WERI-Rb-1 (cell line): ENCODE measurements around the gene ARTN.
A peak's percentile ranks its signal among the peaks of the same experiment; 100 is the strongest.

Source experiments
- DNase-seq: peaks from one replicate; pipeline ENCODE4 v3.0.0-alpha.2; 2020
- H3K27ac ChIP-seq: fragments of 250-450 bp; sonication (Bioruptor Pico); 2 replicates; pipeline ENCODE4 v1.5.1; 2020; ENCODE audit warnings: mild to moderate bottlenecking, moderate library complexity
- H3K27me3 ChIP-seq: fragments of 250-450 bp; sonication (Bioruptor Pico); 2 replicates; pipeline ENCODE4 v1.5.1; 2021; ENCODE audit warnings: mild to moderate bottlenecking, low read depth, moderate library complexity; ENCODE audit not compliant: insufficient read depth, severe bottlenecking
- H3K36me3 ChIP-seq: fragments of 250-450 bp; sonication (Bioruptor Pico); 2 replicates; pipeline ENCODE4 v1.5.1; 2020; ENCODE audit warnings: mild to moderate bottlenecking, moderate library complexity
- H3K4me3 ChIP-seq: 2 replicates; pipeline ENCODE4 v1.5.1; 2011; ENCODE audit warnings: low read depth, mild to moderate bottlenecking, control low read depth, low read length
- H3K9me3 ChIP-seq: fragments of 250-450 bp; sonication (Bioruptor Pico); 2 replicates; pipeline ENCODE4 v1.5.1; 2021; ENCODE audit warnings: mild to moderate bottlenecking, moderate library complexity; ENCODE audit not compliant: severe bottlenecking
- CTCF ChIP-seq: IDR thresholded peaks from 2 replicates; pipeline ENCODE4 v1.5.1; 2011; ENCODE audit warnings: low read depth, mild to moderate bottlenecking, control low read depth, inconsistent platforms, low read length

Gene ARTN

GRCh38 chr1:43947061-43947873, 13.7 kb downstream of the ARTN start:
- peak overlapping the region; percentile 66 for H3K4me3 ChIP-seq
- peaks cover 14% of the 10 kb centered on the region for H3K36me3 ChIP-seq
- no peak for DNase-seq
- peak overlapping the region; percentile 100 for H3K27ac ChIP-seq
- no peak for TF ChIP-seq CTCF
- no peaks in the 10 kb centered on the region for H3K9me3 ChIP-seq
- H3K27me3 ChIP-seq: no peaks in the 10 kb centered on the region

- peak overlapping the region; percentile 66 for H3K4me3 ChIP-seq
- H3K27me3 ChIP-seq: no peaks in the 10 kb centered on the region
- peaks cover 14% of the 10 kb centered on the region for H3K36me3 ChIP-seq
- peak overlapping the region; percentile 39 for H3K27ac ChIP-seq
- no peak for DNase-seq
- no peak for TF ChIP-seq CTCF
- no peaks in the 10 kb centered on the region for H3K9me3 ChIP-seq
Observed at GRCh38 chr1:43947874-43948437, 14.4 kb downstream of the ARTN start.

GRCh38 chr1:43949678-43950077, 16.1 kb downstream of the ARTN start:
- H3K36me3 ChIP-seq: peaks cover 14% of the 10 kb centered on the region
- H3K27me3 ChIP-seq: no peaks in the 10 kb centered on the region
- TF ChIP-seq CTCF: no peak
- no peaks in the 10 kb centered on the region for H3K9me3 ChIP-seq
- no peak overlapping the region; the same call in 1 of the 2 replicates for H3K27ac ChIP-seq
- no peak for DNase-seq
- no peak overlapping the region for H3K4me3 ChIP-seq

GRCh38 chr1:43951021-43951985, 17.7 kb downstream of the ARTN start:
- Histone ChIP-seq H3K9me3 (no peaks in the 10 kb centered on the region), H3K36me3 (peaks cover 19% of the 10 kb centered on the region), H3K4me3 (no peak overlapping the region), H3K27ac (peak overlapping the region; percentile 56), H3K27me3 (no peaks in the 10 kb centered on the region)
- TF ChIP-seq CTCF: no peak
- no peak for DNase-seq

GRCh38 chr1:43952731-43953346, 19.2 kb downstream of the ARTN start:
- no peak for TF ChIP-seq CTCF
- Histone ChIP-seq H3K9me3 (no peaks in the 10 kb centered on the region), H3K27me3 (no peaks in the 10 kb centered on the region), H3K4me3 (peak overlapping the region; percentile 29), H3K36me3 (peaks cover 34% of the 10 kb centered on the region), H3K27ac (peak overlapping the region; percentile 79)
- peak; percentile 97 for DNase-seq
